ENCODE results near the gene ADGB. TPM values are rescaled to one million over a fixed set of nuclear protein-coding genes. Genes with fewer than 3 reads are reported as not detected.

Gene ADGB
- total RNA-seq, 1 experiment from 2014 or later: not detected

GRCh38 chr6:146701632-146702031, 102.9 kb downstream of the ADGB start:
- intact Hi-C loops (cut with micrococcal nuclease): no loop called here
- no peaks in the 10 kb centered on the region for H3K79me2 ChIP-seq (ENCODE audit: insufficient read depth, low read length)
- ChIA-PET POLR2A (no interaction called here), RAD21 (ENCODE audit: low non-redundant PET in 1 of 2, low total read pairs in 2 of 2, uncharacterized antibody in 2 of 2, unreplicated experiment in 2 of 2) (no interaction called here), CTCF (interaction anchor here (0.6 to 1.7 kb wide), 2 partner anchors 156 to 660 kb away, joined by 3 to 8 read pairs; no protein-coding TSS in a partner anchor)
- no peaks in the 10 kb centered on the region; the same call in 1 of the 2 replicates for H3K9me2 ChIP-seq (ENCODE audit: insufficient read depth)
- no peak overlapping the region for H3K9ac ChIP-seq (ENCODE audit: low read length)
- TF ChIP-seq CTCF (IDR thresholded peaks at IDR 0.05 in 2 of 3, conservative IDR thresholded peaks at IDR 0.05 in 1 of 3; ENCODE audit: borderline replicate concordance in 1 of 3, insufficient read depth in 1 of 3, low read depth in 2 of 3, low read length in 2 of 3): no peak
- TF ChIP-seq REST (IDR thresholded peaks at IDR 0.05; ENCODE audit: low read depth): no peak
- TF ChIP-seq MAX (IDR thresholded peaks at IDR 0.05): no peak
- TF ChIP-seq ZFX (IDR thresholded peaks at IDR 0.05): no peak
- no peak for TF ChIP-seq FOSL1 (IDR thresholded peaks at IDR 0.05; ENCODE audit: low read depth)
- TF ChIP-seq EGR1 (IDR thresholded peaks at IDR 0.05; ENCODE audit: low read depth): no peak
- no peak for TF ChIP-seq JUND (IDR thresholded peaks at IDR 0.05)
- no peak for TF ChIP-seq EZH2 (IDR thresholded peaks at IDR 0.05)
- TF ChIP-seq ZBTB33 (IDR thresholded peaks at IDR 0.05; ENCODE audit: extremely low read depth, insufficient replicate concordance, low read length): no peak
- TF ChIP-seq POLR2AphosphoS5 (IDR thresholded peaks at IDR 0.05; ENCODE audit: low read depth, low read length): no peak
- no peak for TF ChIP-seq YY1 (IDR thresholded peaks at IDR 0.05; ENCODE audit: extremely low read depth, insufficient replicate concordance, low read depth, low read length)
- TF ChIP-seq SRF (IDR thresholded peaks at IDR 0.05; ENCODE audit: low read depth): no peak
- no peak for TF ChIP-seq ZNF274 (IDR thresholded peaks at IDR 0.05; ENCODE audit: low read depth, low read length)
- no peak for TF ChIP-seq RAD21 (IDR thresholded peaks at IDR 0.05; ENCODE audit: low read depth)
- no peak for TF ChIP-seq ELF1 (IDR thresholded peaks at IDR 0.05; ENCODE audit: borderline replicate concordance, low read depth)
- no peak for TF ChIP-seq POLR2A (IDR thresholded peaks at IDR 0.05; ENCODE audit: borderline replicate concordance, extremely low read depth, insufficient read depth, insufficient read length)
- TF ChIP-seq EZH2phosphoT487 (IDR thresholded peaks at IDR 0.05; ENCODE audit: borderline replicate concordance): no peak
- no TSS peak for BruUV-seq (replicated peaks)
- H3K27me3 ChIP-seq (ENCODE audit: insufficient read depth, low read length): no peaks in the 10 kb centered on the region; the same call in 1 of the 2 replicates
- ATAC-seq (no peak), DNase-seq (ENCODE audit: low read depth, low spot score) (no peak)
- no peak overlapping the region for H3K4me3 ChIP-seq (replicated peaks in 1 of 2; ENCODE audit: low read depth in 1 of 2, low read length in 2 of 2)
- no peaks in the 10 kb centered on the region for H3K4me1 ChIP-seq (ENCODE audit: control insufficient read depth in 1 of 2, insufficient read depth in 2 of 2, low read length in 2 of 2)
- no peaks in the 10 kb centered on the region for H3K9me3 ChIP-seq (ENCODE audit: control insufficient read depth in 1 of 2, insufficient read depth in 1 of 2, low read depth in 1 of 2, low read length in 2 of 2)
- H4K20me1 ChIP-seq (ENCODE audit: insufficient read depth): no peaks in the 10 kb centered on the region
- H3K36me3 ChIP-seq (ENCODE audit: control insufficient read depth in 1 of 2, insufficient read depth in 2 of 2, low read length in 2 of 2): no peaks in the 10 kb centered on the region
- H3K27ac ChIP-seq (ENCODE audit: low read depth, low read length): no peak overlapping the region
- no peak overlapping the region for H2AFZ ChIP-seq (ENCODE audit: low read depth, low read length, poor library complexity, severe bottlenecking)
- no peak overlapping the region for H3K4me2 ChIP-seq (ENCODE audit: low read length)

Data from HCT116 (cell line).